Type B pancreatic cell (in vitro differentiated cells): ENCODE results near the gene EGFR. TPM values are rescaled to one million over a fixed set of nuclear protein-coding genes. Genes with fewer than 3 reads are reported as not detected.

Experiments used
- DNase-seq: peaks from one replicate; pipeline ENCODE4 v3.0.0; 2021; ENCODE audit warnings: mixed read lengths; ENCODE audit not compliant: unreplicated experiment; ENCODE audit errors: extremely low spot score
- H3K27ac Mint-ChIP-seq: 2 replicates; pipeline ENCODE4 v1.8.0; 2021; ENCODE audit warnings: mild to moderate bottlenecking, mixed read lengths
- H3K27me3 Mint-ChIP-seq: 2 replicates; pipeline ENCODE4 v1.8.0; 2021; ENCODE audit warnings: mixed read lengths
- H3K36me3 Mint-ChIP-seq: 2 replicates; pipeline ENCODE4 v1.8.0; 2021; ENCODE audit warnings: mixed read lengths
- H3K4me1 Mint-ChIP-seq: one replicate; pipeline ENCODE4 v1.8.0; 2021; ENCODE audit warnings: mixed read lengths; ENCODE audit not compliant: unreplicated experiment
- H3K4me3 Mint-ChIP-seq: 2 replicates; pipeline ENCODE4 v1.8.0; 2021; ENCODE audit warnings: mild to moderate bottlenecking, mixed read lengths
- H3K9me3 Mint-ChIP-seq: 2 replicates; pipeline ENCODE4 v1.8.0; 2021; ENCODE audit warnings: mixed read lengths
- CTCF ChIP-seq: fragments of 200-600 bp; sonication (generic); conservative IDR thresholded peaks from 2 replicates; pipeline ENCODE4 v1.5.0; 2021; ENCODE audit warnings: antibody characterized with exemption, mild to moderate bottlenecking
- total RNA-seq: library from RNA; stranded (reverse); gene quantifications from 2 replicates; pipeline ENCODE4 v1.2.1, GENCODE V29; 2021; ENCODE audit warnings: low replicate concordance

Gene EGFR
- total RNA-seq, 1 donor from 2014 or later = 44.6 TPM

- no peak for TF ChIP-seq CTCF
- Mint-ChIP-seq H3K27ac (peak overlapping the region; percentile 68), H3K4me3 (peak overlapping the region; percentile 33), H3K9me3 (no peaks in the 10 kb centered on the region), H3K4me1 (peaks cover 51% of the 10 kb centered on the region), H3K36me3 (peaks cover 4% of the 10 kb centered on the region), H3K27me3 (no peaks in the 10 kb centered on the region)
- no peak for DNase-seq
Observed at GRCh38 chr7:55099821-55100543, 81.2 kb downstream of the EGFR start.

- DNase-seq = no peak
- H3K27me3 Mint-ChIP-seq = no peaks in the 10 kb centered on the region
- H3K27ac Mint-ChIP-seq = peak overlapping the region; percentile 68
- no peak for TF ChIP-seq CTCF
- peaks cover 55% of the 10 kb centered on the region for H3K4me1 Mint-ChIP-seq
- peaks cover 4% of the 10 kb centered on the region for H3K36me3 Mint-ChIP-seq
- H3K4me3 Mint-ChIP-seq = peak overlapping the region; percentile 62
- H3K9me3 Mint-ChIP-seq = no peaks in the 10 kb centered on the region
Observed at GRCh38 chr7:55100544-55101327, 81.9 kb downstream of the EGFR start.

GRCh38 chr7:55101359-55101758 is 82.5 kb downstream of the EGFR start:
- Mint-ChIP-seq H3K27me3 (no peaks in the 10 kb centered on the region), H3K27ac (peak overlapping the region; percentile 68), H3K4me3 (peak overlapping the region; percentile 62), H3K4me1 (peaks cover 52% of the 10 kb centered on the region), H3K9me3 (no peaks in the 10 kb centered on the region), H3K36me3 (peaks cover 4% of the 10 kb centered on the region)
- TF ChIP-seq CTCF = no peak
- DNase-seq = no peak

- H3K4me3 Mint-ChIP-seq = no peak overlapping the region
- H3K9me3 Mint-ChIP-seq = no peaks in the 10 kb centered on the region
- no peak for TF ChIP-seq CTCF
- no peak for DNase-seq
- H3K27ac Mint-ChIP-seq = no peak overlapping the region
- peaks cover 61% of the 10 kb centered on the region for H3K4me1 Mint-ChIP-seq
- H3K27me3 Mint-ChIP-seq = no peaks in the 10 kb centered on the region
- H3K36me3 Mint-ChIP-seq = peaks cover 4% of the 10 kb centered on the region
Observed at GRCh38 chr7:55104123-55104522, 85.3 kb downstream of the EGFR start.

- DNase-seq = no peak
- no peak for TF ChIP-seq CTCF
- H3K27me3 Mint-ChIP-seq = no peaks in the 10 kb centered on the region
- peaks cover 4% of the 10 kb centered on the region for H3K36me3 Mint-ChIP-seq
- H3K27ac Mint-ChIP-seq = no peak overlapping the region
- H3K9me3 Mint-ChIP-seq = no peaks in the 10 kb centered on the region
- no peak overlapping the region for H3K4me3 Mint-ChIP-seq
- peaks cover 61% of the 10 kb centered on the region for H3K4me1 Mint-ChIP-seq
Observed at GRCh38 chr7:55104712-55105433, 86.1 kb downstream of the EGFR start.
